Measurements from ENCODE around the gene GRB10. TPM values are rescaled to one million over a fixed set of nuclear protein-coding genes. Genes with fewer than 3 reads are reported as not detected.
A peak's percentile ranks its signal among the peaks of the same experiment; 100 is the strongest.

The GRB10 gene
- total and polyA plus RNA-seq, 4 donors, result 11.6 to 68.6 (median 41.0) TPM

- no peak overlapping the region for H3K9ac ChIP-seq (ENCODE audit: insufficient read depth in 1 of 2, low read length in 2 of 2)
- H3K27ac ChIP-seq (ENCODE audit: low read depth in 1 of 2, low read length in 1 of 2), result no peak overlapping the region
- no peak for DNase-seq
- no peak overlapping the region for H3K4me3 ChIP-seq
- no peaks in the 10 kb centered on the region for H3K27me3 ChIP-seq (ENCODE audit: control insufficient read depth in 3 of 3, insufficient read depth in 3 of 3, low read length in 2 of 3)
- no peak for TF ChIP-seq CTCF (IDR thresholded peaks at IDR 0.05; ENCODE audit: control extremely low read depth, extremely low read depth)
- peaks cover 0 to 3% (median 0%) of the 10 kb centered on the region in 4 donors for H3K36me3 ChIP-seq (ENCODE audit: control insufficient read depth in 4 of 4, insufficient read depth in 4 of 4, low read length in 4 of 4)
- no peaks in the 10 kb centered on the region for H3K9me3 ChIP-seq (ENCODE audit: control insufficient read depth in 4 of 4, insufficient read depth in 3 of 4, low read length in 3 of 4)
- H3K4me1 ChIP-seq (ENCODE audit: control insufficient read depth in 5 of 5, insufficient read depth in 5 of 5, low read length in 5 of 5), result peaks cover 0 to 11% (median 0%) of the 10 kb centered on the region in 5 donors
- ATAC-seq (ENCODE audit: insufficient read depth, low FRiP score), result no peak
- 93 to 97% methylated on average over 6 of the region's 6 CpGs for WGBS, 2 donors
Measured at GRCh38 chr7:50644114-50644513, 138.6 kb downstream of the GRB10 start.

GRCh38 chr7:50641442-50642405, 141.0 kb downstream of the GRB10 start:
- peak overlapping the region in 1 of 2 donors; percentile 46 for H3K27ac ChIP-seq (ENCODE audit: low read depth in 1 of 2, low read length in 1 of 2)
- H3K4me3 ChIP-seq, result no peak overlapping the region
- WGBS, 2 donors, result 78 to 89% methylated on average over 18 of the region's 18 CpGs
- no peak for ATAC-seq (ENCODE audit: insufficient read depth, low FRiP score)
- H3K36me3 ChIP-seq (ENCODE audit: control insufficient read depth in 4 of 4, insufficient read depth in 4 of 4, low read length in 4 of 4), result peaks cover 0 to 3% (median 2%) of the 10 kb centered on the region in 4 donors
- H3K4me1 ChIP-seq (ENCODE audit: control insufficient read depth in 5 of 5, insufficient read depth in 5 of 5, low read length in 5 of 5), result peaks cover 0 to 11% (median 0%) of the 10 kb centered on the region in 5 donors
- DNase-seq, result peak in 2 of 3 donors; percentile 19 to 30
- H3K9me3 ChIP-seq (ENCODE audit: control insufficient read depth in 4 of 4, insufficient read depth in 3 of 4, low read length in 3 of 4), result no peaks in the 10 kb centered on the region
- H3K9ac ChIP-seq (ENCODE audit: insufficient read depth in 1 of 2, low read length in 2 of 2), result no peak overlapping the region
- no peaks in the 10 kb centered on the region for H3K27me3 ChIP-seq (ENCODE audit: control insufficient read depth in 3 of 3, insufficient read depth in 3 of 3, low read length in 2 of 3)
- no peak for TF ChIP-seq CTCF (IDR thresholded peaks at IDR 0.05; ENCODE audit: control extremely low read depth, extremely low read depth)

GRCh38 chr7:50640779-50641178, 141.9 kb downstream of the GRB10 start:
- Histone ChIP-seq H3K9ac (ENCODE audit: insufficient read depth in 1 of 2, low read length in 2 of 2) (no peak overlapping the region), H3K4me3 (no peak overlapping the region), H3K9me3 (ENCODE audit: control insufficient read depth in 4 of 4, insufficient read depth in 3 of 4, low read length in 3 of 4) (no peaks in the 10 kb centered on the region), H3K36me3 (ENCODE audit: control insufficient read depth in 4 of 4, insufficient read depth in 4 of 4, low read length in 4 of 4) (peaks cover 0 to 3% (median 2%) of the 10 kb centered on the region in 4 donors), H3K4me1 (ENCODE audit: control insufficient read depth in 5 of 5, insufficient read depth in 5 of 5, low read length in 5 of 5) (peaks cover 0 to 11% (median 0%) of the 10 kb centered on the region in 5 donors), H3K27me3 (ENCODE audit: control insufficient read depth in 3 of 3, insufficient read depth in 3 of 3, low read length in 2 of 3) (no peaks in the 10 kb centered on the region), H3K27ac (ENCODE audit: low read depth in 1 of 2, low read length in 1 of 2) (no peak overlapping the region)
- no peak for ATAC-seq (ENCODE audit: insufficient read depth, low FRiP score)
- 88 to 91% methylated on average over 7 of the region's 7 CpGs for whole genome bisulfite sequencing, 2 donors
- no peak for TF ChIP-seq CTCF (IDR thresholded peaks at IDR 0.05; ENCODE audit: control extremely low read depth, extremely low read depth)
- DNase-seq, result no peak

All from lung (tissue), 12 donors.